MM.1S (cell line): ENCODE data around the gene SBF1.

ENCODE experiments used
- DNase-seq: peaks from one replicate; pipeline ENCODE4 v3.0.0-alpha.2; 2015
- H2AFZ ChIP-seq: fragments of 300-600 bp; sonication (generic); 2 replicates; pipeline ENCODE4 v1.6.0; 2016; ENCODE audit warnings: antibody characterized with exemption, low read length
- H3F3A ChIP-seq: fragments of 300-600 bp; sonication (generic); 2 replicates; pipeline ENCODE4 v1.6.1; 2016; ENCODE audit warnings: mild to moderate bottlenecking, antibody characterized with exemption, low read length, moderate library complexity, mixed read lengths; ENCODE audit not compliant: insufficient read depth
- H3K27ac ChIP-seq: fragments of 300-600 bp; sonication (generic); 2 replicates; pipeline ENCODE4 v1.5.1; 2016; ENCODE audit warnings: mild to moderate bottlenecking, low read length
- H3K27me3 ChIP-seq: fragments of 300-600 bp; sonication (generic); replicated peaks from 2 replicates; pipeline ENCODE4 v1.6.0; 2016; ENCODE audit warnings: low read length; ENCODE audit not compliant: insufficient read depth
- H3K36me3 ChIP-seq: fragments of 300-600 bp; sonication (generic); replicated peaks from 2 replicates; pipeline ENCODE4 v1.6.1; 2016; ENCODE audit warnings: mild to moderate bottlenecking, low read length, mixed read lengths; ENCODE audit not compliant: insufficient read depth
- H3K4me1 ChIP-seq: fragments of 300-600 bp; sonication (generic); 2 replicates; pipeline ENCODE4 v1.6.1; 2016; ENCODE audit warnings: low read length, mixed read lengths
- H3K4me2 ChIP-seq: fragments of 300-600 bp; sonication (generic); 2 replicates; pipeline ENCODE4 v1.6.0; 2016; ENCODE audit warnings: low read depth, low read length
- H3K4me3 ChIP-seq: fragments of 300-600 bp; sonication (generic); 2 replicates; pipeline ENCODE4 v1.5.1; 2016; ENCODE audit warnings: low read length, mixed read lengths
- H3K79me2 ChIP-seq: fragments of 300-600 bp; sonication (generic); 2 replicates; pipeline ENCODE4 v1.6.1; 2016; ENCODE audit warnings: mixed run types, low read length, mixed read lengths
- H3K9ac ChIP-seq: fragments of 300-600 bp; sonication (generic); 2 replicates; pipeline ENCODE4 v1.6.1; 2016; ENCODE audit warnings: low read length, mixed read lengths
- H3K9me2 ChIP-seq: fragments of 300-600 bp; sonication (generic); replicated peaks from 2 replicates; pipeline ENCODE4 v1.6.1; 2016; ENCODE audit warnings: mild to moderate bottlenecking, low read length, mixed read lengths; ENCODE audit not compliant: insufficient read depth
- H3K9me3 ChIP-seq: fragments of 300-600 bp; sonication (generic); replicated peaks from 2 replicates; pipeline ENCODE4 v1.6.1; 2016; ENCODE audit warnings: mild to moderate bottlenecking, low read length, mixed read lengths; ENCODE audit not compliant: insufficient read depth
- H4K20me1 ChIP-seq: fragments of 300-600 bp; sonication (generic); 2 replicates; pipeline ENCODE4 v1.6.1; 2016; ENCODE audit warnings: mild to moderate bottlenecking, low read length, moderate library complexity, mixed read lengths; ENCODE audit not compliant: insufficient read depth
- CTCF ChIP-seq: fragments of 300-600 bp; sonication (generic); IDR thresholded peaks from 2 replicates; pipeline ENCODE4 v1.5.1; 2016; ENCODE audit warnings: antibody characterized with exemption, low read length, mixed read lengths
- EZH2 ChIP-seq: fragments of 300-600 bp; sonication (generic); optimal IDR thresholded peaks from 2 replicates; pipeline ENCODE3; 2017; ENCODE audit warnings: low read depth, mild to moderate bottlenecking, antibody characterized with exemption, low read length, mixed read lengths
- EZH2phosphoT487 ChIP-seq: fragments of 300-600 bp; sonication (generic); IDR thresholded peaks from 2 replicates; pipeline ENCODE4 v1.6.1; 2018; ENCODE audit warnings: antibody characterized with exemption, low read length

Gene SBF1

GRCh38 chr22:50467341-50467740 lies 7.5 kb downstream of the SBF1 start:
- Histone ChIP-seq H3K4me1 (peaks cover 34% of the 10 kb centered on the region), H3K4me3 (no peak overlapping the region), H2AFZ (no peak overlapping the region), H3K9me2 (no peaks in the 10 kb centered on the region), H4K20me1 (no peaks in the 10 kb centered on the region), H3F3A (peaks cover 23% of the 10 kb centered on the region), H3K9me3 (no peaks in the 10 kb centered on the region), H3K27ac (no peak overlapping the region), H3K27me3 (no peaks in the 10 kb centered on the region), H3K79me2 (peaks cover 51% of the 10 kb centered on the region), H3K36me3 (no peaks in the 10 kb centered on the region; the same call in 1 of the 2 replicates), H3K4me2 (no peak overlapping the region), H3K9ac (no peak overlapping the region)
- no peak for DNase-seq
- TF ChIP-seq EZH2phosphoT487, result no peak
- TF ChIP-seq EZH2, result no peak
- TF ChIP-seq CTCF, result no peak

GRCh38 chr22:50465066-50465930 lies 9.5 kb downstream of the SBF1 start:
- TF ChIP-seq EZH2phosphoT487 (no peak), EZH2 (no peak), CTCF (no peak)
- Histone ChIP-seq H4K20me1 (no peaks in the 10 kb centered on the region), H2AFZ (no peak overlapping the region), H3K4me2 (no peak overlapping the region), H3K9me3 (no peaks in the 10 kb centered on the region), H3K79me2 (peaks cover 31% of the 10 kb centered on the region), H3K27ac (no peak overlapping the region), H3K4me1 (peaks cover 13% of the 10 kb centered on the region), H3K9ac (no peak overlapping the region), H3K4me3 (no peak overlapping the region), H3K36me3 (no peaks in the 10 kb centered on the region; the same call in none of the 2 replicates), H3F3A (peaks cover 13% of the 10 kb centered on the region), H3K9me2 (no peaks in the 10 kb centered on the region), H3K27me3 (no peaks in the 10 kb centered on the region)
- DNase-seq, result no peak

GRCh38 chr22:50464451-50464850 lies 10.4 kb downstream of the SBF1 start:
- peaks cover 23% of the 10 kb centered on the region for H3K79me2 ChIP-seq
- H3K4me1 ChIP-seq, result peaks cover 6% of the 10 kb centered on the region
- no peak overlapping the region for H2AFZ ChIP-seq
- H3K9me2 ChIP-seq, result no peaks in the 10 kb centered on the region
- H3K4me3 ChIP-seq, result no peak overlapping the region
- no peak overlapping the region for H3K27ac ChIP-seq
- peaks cover 6% of the 10 kb centered on the region; the same call in 1 of the 2 replicates for H3F3A ChIP-seq
- no peaks in the 10 kb centered on the region for H3K9me3 ChIP-seq
- DNase-seq, result no peak
- no peak for TF ChIP-seq EZH2
- no peak for TF ChIP-seq CTCF
- no peak for TF ChIP-seq EZH2phosphoT487
- no peak overlapping the region for H3K9ac ChIP-seq
- no peaks in the 10 kb centered on the region for H4K20me1 ChIP-seq
- H3K36me3 ChIP-seq, result no peaks in the 10 kb centered on the region; the same call in none of the 2 replicates
- no peaks in the 10 kb centered on the region for H3K27me3 ChIP-seq
- no peak overlapping the region for H3K4me2 ChIP-seq
